Activated CD8-positive, alpha-beta memory T cell treated with anti-CD3 and anti-CD28 coated beads for 24 hours (primary cell): ENCODE data around the gene MYPN.
"Not testable (repeated sequence)": the region's sequence is repeated elsewhere in the genome, so short reads cannot be mapped to it uniquely, and the experiment has no call there.

Experiments
- DNase-seq: peaks from one replicate; pipeline ENCODE4 v3.0.0-alpha.2; 2020

MYPN gene

GRCh38 chr10:68237173-68237572, 127.9 kb downstream of the MYPN start:
- DNase-seq = no peak

DNA sequence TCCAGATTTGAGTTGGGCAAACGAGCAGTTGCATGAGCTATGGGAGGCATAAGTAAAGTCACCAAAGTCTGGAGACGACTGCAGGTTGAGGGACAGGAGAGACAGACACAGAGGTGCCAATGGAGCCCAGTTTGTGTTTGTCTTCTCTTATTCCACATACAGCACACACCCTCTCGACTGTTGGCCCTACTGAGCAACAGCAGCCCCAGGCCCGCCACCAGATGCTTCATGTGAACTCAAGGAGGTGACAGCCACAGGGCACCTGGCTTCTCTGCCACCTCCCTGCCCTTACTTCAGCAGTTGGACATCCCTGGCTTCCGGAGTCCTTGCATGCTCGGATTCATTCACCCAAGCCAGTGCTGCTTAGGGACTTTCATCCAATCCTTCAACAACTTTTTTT, 129.1 kb downstream of the MYPN start:
- no peak for DNase-seq

DNA sequence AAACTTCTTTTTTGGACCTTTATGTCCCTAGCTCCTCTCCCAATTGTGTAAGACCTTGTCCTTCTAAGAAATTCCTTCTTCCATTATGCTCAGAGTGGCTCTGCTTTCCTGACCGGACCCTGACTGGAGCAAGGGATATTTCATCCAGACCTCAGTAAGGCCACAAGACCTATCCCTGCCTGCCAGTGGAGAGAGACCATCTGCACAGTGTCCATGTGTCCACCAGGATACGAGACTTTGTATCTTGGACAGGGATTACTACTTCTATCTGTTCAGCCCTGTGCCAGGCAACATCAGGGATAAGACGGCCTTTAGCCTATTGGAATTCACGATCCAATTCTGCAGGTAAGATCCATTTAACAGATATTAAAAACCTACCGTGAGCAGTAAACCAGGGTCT, 129.8 kb downstream of the MYPN start:
- no peak for DNase-seq

- no peak for DNase-seq
Measured at GRCh38 chr10:68239596-68240150, 130.4 kb downstream of the MYPN start.

GRCh38 chr10:68242051-68242450, 132.8 kb downstream of the MYPN start:
- DNase-seq = no peak

DNA sequence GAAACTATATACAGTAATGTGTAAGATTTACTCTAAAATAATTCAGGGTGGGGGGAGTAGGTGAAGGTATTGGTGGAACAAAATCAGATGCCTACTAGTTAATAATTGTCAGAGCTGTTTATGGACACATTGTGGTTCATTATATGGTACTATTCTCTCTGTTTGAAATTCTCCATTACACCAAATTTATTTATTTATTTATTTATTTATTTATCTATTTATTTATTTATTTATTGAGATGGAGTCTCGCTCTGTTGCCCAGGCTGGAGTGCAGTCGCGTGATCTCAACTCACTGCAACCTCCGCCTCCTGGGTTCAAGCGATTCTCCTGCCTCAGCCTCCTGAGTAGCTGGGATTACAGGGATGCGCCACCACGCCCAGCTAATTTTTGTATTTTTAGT, 137.1 kb downstream of the MYPN start:
- DNase-seq = not testable (repeated sequence)

DNA sequence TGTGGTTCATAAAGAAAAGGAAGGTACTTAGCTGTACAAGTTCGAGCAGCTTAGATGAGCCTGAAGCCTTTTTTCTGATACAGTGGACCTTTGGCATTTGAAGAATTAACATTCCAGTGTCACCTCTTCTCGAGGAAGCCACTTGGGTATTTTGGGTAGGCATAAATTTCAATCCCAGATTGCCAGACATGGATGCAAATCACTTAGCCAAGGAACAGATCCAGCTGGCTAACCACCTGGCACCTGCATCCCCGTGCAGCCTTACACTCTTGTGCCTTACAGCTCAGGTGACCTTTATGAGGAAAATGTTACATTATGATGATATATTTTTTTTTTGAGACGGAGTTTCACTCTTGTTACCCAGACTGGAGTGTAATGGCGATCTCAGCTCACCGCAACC, 138.6 kb downstream of the MYPN start:
- DNase-seq = no peak

- no peak for DNase-seq
Measured at GRCh38 chr10:68249297-68249696, 140.0 kb downstream of the MYPN start.

GRCh38 chr10:68251151-68251550, 141.9 kb downstream of the MYPN start:
- DNase-seq = no peak

GRCh38 chr10:68251625-68252495, 142.6 kb downstream of the MYPN start:
- no peak for DNase-seq

GRCh38 chr10:68253346-68253745, 144.1 kb downstream of the MYPN start:
- DNase-seq = no peak

DNA sequence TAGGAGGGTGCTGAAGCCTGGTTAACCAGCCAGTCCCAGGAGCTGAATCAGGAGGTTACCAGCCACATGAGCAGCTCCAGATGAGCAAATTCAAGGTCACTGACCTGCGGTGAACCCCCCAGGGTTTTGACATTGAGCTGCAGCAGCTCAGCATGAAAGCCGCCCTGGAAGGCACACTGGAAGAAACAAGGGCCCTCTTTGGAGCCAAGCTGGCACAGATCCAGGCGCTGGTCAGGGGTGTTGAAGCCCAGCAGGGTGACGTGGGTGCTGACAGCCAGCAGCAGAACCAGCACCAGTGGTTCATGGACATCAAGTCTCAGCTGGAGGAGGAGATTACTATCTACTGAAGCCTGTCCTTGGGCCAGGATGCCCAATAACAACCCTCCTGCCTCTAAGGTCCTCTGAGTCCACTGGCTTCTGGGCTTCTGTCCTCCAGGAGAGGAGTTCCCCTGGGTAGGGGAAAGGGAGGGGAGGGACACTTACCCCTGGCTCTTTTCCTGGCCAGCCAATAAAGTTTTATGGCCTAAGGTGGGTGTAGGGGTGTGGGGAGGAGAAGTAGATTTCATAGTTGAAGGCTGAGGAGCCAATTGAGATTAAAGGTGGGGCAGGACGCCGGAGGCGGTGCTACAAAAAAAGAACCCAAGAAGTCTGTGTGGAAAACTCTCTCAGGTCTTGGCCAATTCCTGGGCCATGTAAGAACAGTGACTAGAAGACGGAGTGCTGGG, 152.0 kb downstream of the MYPN start:
- DNase-seq = no peak
